ENCODE results near the gene VWA5A. TPM values are rescaled to one million over a fixed set of nuclear protein-coding genes. Genes with fewer than 3 reads are reported as not detected.

VWA5A gene
- total and polyA plus RNA-seq, 2 donors (not counting 1 experiment from before 2014, with no cell fraction given): 11.9 to 22.3 TPM

- Histone ChIP-seq H3K27me3 (ENCODE audit: control insufficient read depth, insufficient read depth, low read length) (no peaks in the 10 kb centered on the region), H3K79me2 (ENCODE audit: control insufficient read depth, insufficient read depth, low read length) (no peaks in the 10 kb centered on the region), H3K4me3 (replicated peaks in 1 of 4; ENCODE audit: control extremely low read depth in 1 of 4, insufficient read depth in 1 of 4, low read depth in 3 of 4, low read length in 4 of 4) (peak overlapping the region; percentile 26 to 62 (median 50)), H3K4me1 (ENCODE audit: control insufficient read depth, extremely low read depth, insufficient read depth, low read length) (no peaks in the 10 kb centered on the region), H3K9me3 (ENCODE audit: control insufficient read depth, insufficient read depth, low read depth, low read length) (no peaks in the 10 kb centered on the region), H3K9ac (ENCODE audit: insufficient read depth, low read length) (no peak overlapping the region), H3K4me2 (ENCODE audit: extremely low read depth, insufficient read depth, low read length) (peak overlapping the region; percentile 55), H3K36me3 (ENCODE audit: control insufficient read depth, insufficient read depth, low read length) (no peaks in the 10 kb centered on the region), H3K27ac (ENCODE audit: insufficient read depth, low read length) (no peak overlapping the region), H4K20me1 (ENCODE audit: control insufficient read depth, extremely low read depth, insufficient read depth, low read length) (no peaks in the 10 kb centered on the region), H2AFZ (ENCODE audit: low read length) (peak overlapping the region; percentile 68)
- DNase-seq (ENCODE audit: low read depth in 2 of 2): peak; percentile 54 to 72
- TF ChIP-seq CTCF (conservative IDR thresholded peaks at IDR 0.05 in 1 of 2, IDR thresholded peaks at IDR 0.05 in 1 of 2; ENCODE audit: low read depth in 1 of 2, low read length in 2 of 2) (peak; percentile 80 to 92), EZH2 (IDR thresholded peaks at IDR 0.05; ENCODE audit: low read length, missing control alignments) (no peak)
Measured at GRCh38 chr11:124069429-124070401, 45.5 kb upstream of the VWA5A start.

GRCh38 chr11:124070915-124071622 is 44.2 kb upstream of the VWA5A start:
- DNase-seq (ENCODE audit: low read depth in 2 of 2): peak; percentile 60 to 87
- Histone ChIP-seq H3K79me2 (ENCODE audit: control insufficient read depth, insufficient read depth, low read length) (no peaks in the 10 kb centered on the region), H3K9me3 (ENCODE audit: control insufficient read depth, insufficient read depth, low read depth, low read length) (no peaks in the 10 kb centered on the region), H3K4me2 (ENCODE audit: extremely low read depth, insufficient read depth, low read length) (no peak overlapping the region), H3K27me3 (ENCODE audit: control insufficient read depth, insufficient read depth, low read length) (no peaks in the 10 kb centered on the region), H3K4me3 (replicated peaks in 1 of 4; ENCODE audit: control extremely low read depth in 1 of 4, insufficient read depth in 1 of 4, low read depth in 3 of 4, low read length in 4 of 4) (no peak overlapping the region), H3K27ac (ENCODE audit: insufficient read depth, low read length) (no peak overlapping the region), H3K4me1 (ENCODE audit: control insufficient read depth, extremely low read depth, insufficient read depth, low read length) (no peaks in the 10 kb centered on the region), H3K9ac (ENCODE audit: insufficient read depth, low read length) (no peak overlapping the region), H3K36me3 (ENCODE audit: control insufficient read depth, insufficient read depth, low read length) (no peaks in the 10 kb centered on the region), H2AFZ (ENCODE audit: low read length) (no peak overlapping the region), H4K20me1 (ENCODE audit: control insufficient read depth, extremely low read depth, insufficient read depth, low read length) (no peaks in the 10 kb centered on the region)
- TF ChIP-seq EZH2 (IDR thresholded peaks at IDR 0.05; ENCODE audit: low read length, missing control alignments) (no peak), CTCF (conservative IDR thresholded peaks at IDR 0.05 in 1 of 2, IDR thresholded peaks at IDR 0.05 in 1 of 2; ENCODE audit: low read depth in 1 of 2, low read length in 2 of 2) (peak; percentile 70)

- Histone ChIP-seq H3K27me3 (ENCODE audit: control insufficient read depth, insufficient read depth, low read length) (peaks cover 3% of the 10 kb centered on the region), H3K4me2 (ENCODE audit: extremely low read depth, insufficient read depth, low read length) (no peak overlapping the region), H3K79me2 (ENCODE audit: control insufficient read depth, insufficient read depth, low read length) (no peaks in the 10 kb centered on the region), H3K4me1 (ENCODE audit: control insufficient read depth, extremely low read depth, insufficient read depth, low read length) (no peaks in the 10 kb centered on the region), H4K20me1 (ENCODE audit: control insufficient read depth, extremely low read depth, insufficient read depth, low read length) (no peaks in the 10 kb centered on the region), H3K4me3 (replicated peaks in 1 of 4; ENCODE audit: control extremely low read depth in 1 of 4, insufficient read depth in 1 of 4, low read depth in 3 of 4, low read length in 4 of 4) (peak overlapping the region in 1 of 4 experiments; percentile 0), H3K36me3 (ENCODE audit: control insufficient read depth, insufficient read depth, low read length) (no peaks in the 10 kb centered on the region), H2AFZ (ENCODE audit: low read length) (no peak overlapping the region), H3K27ac (ENCODE audit: insufficient read depth, low read length) (no peak overlapping the region), H3K9ac (ENCODE audit: insufficient read depth, low read length) (no peak overlapping the region), H3K9me3 (ENCODE audit: control insufficient read depth, insufficient read depth, low read depth, low read length) (no peaks in the 10 kb centered on the region)
- no peak for DNase-seq (ENCODE audit: low read depth in 2 of 2)
- TF ChIP-seq CTCF (conservative IDR thresholded peaks at IDR 0.05 in 1 of 2, IDR thresholded peaks at IDR 0.05 in 1 of 2; ENCODE audit: low read depth in 1 of 2, low read length in 2 of 2) (peak in 1 of 2 donors; percentile 3), EZH2 (IDR thresholded peaks at IDR 0.05; ENCODE audit: low read length, missing control alignments) (no peak)
Measured at GRCh38 chr11:124071623-124071948, 43.7 kb upstream of the VWA5A start.

Data from fibroblast of lung (primary cell).